Stimulated activated CD4-positive, alpha-beta T cell treated with anti-CD3 and anti-CD28 coated beads, Interleukin-15, amount 100 ng/mL, for 1 hour (primary cell): ENCODE results near the gene MXRA8.
"Not testable (repeated sequence)": the region's sequence is repeated elsewhere in the genome, so short reads cannot be mapped to it uniquely, and the experiment has no call there.

ENCODE experiments used
- DNase-seq, 2 donors: peaks; one replicate each; pipeline ENCODE4 v3.0.0-alpha.2; 2020; ENCODE audit warnings: low read depth in 1 of 2, low spot score in 1 of 2

The MXRA8 gene

GRCh38 chr1:1358433-1359271 lies at the start of gene MXRA8:
TSS of gene MXRA8 (minus strand) at chr1:1358555. CDS start at chr1:1358504, 51 bp downstream.
- DNase-seq = no peak

GRCh38 chr1:1407636-1408318 lies 49.4 kb upstream of the MXRA8 start:
- no peak for DNase-seq

- DNase-seq = peak; percentile 86 to 93
Measured at GRCh38 chr1:1406821-1407635, 48.7 kb upstream of the MXRA8 start, which contains the start of gene MRPL20. TSS of gene MRPL20 (minus strand) at chr1:1407293. CDS start at chr1:1407217, 76 bp downstream.

GRCh38 chr1:1406101-1406820 lies 47.9 kb upstream of the MXRA8 start:
- DNase-seq = no peak

GRCh38 chr1:1403653-1404052 lies 45.3 kb upstream of the MXRA8 start:
- DNase-seq = no peak

GRCh38 chr1:1402901-1403392 lies 44.6 kb upstream of the MXRA8 start:
- not testable (repeated sequence) for DNase-seq

GRCh38 chr1:1402072-1402900 lies 43.9 kb upstream of the MXRA8 start:
- DNase-seq = no peak

- no peak for DNase-seq
Measured at GRCh38 chr1:1401457-1402010, 43.2 kb upstream of the MXRA8 start.

GRCh38 chr1:1400576-1401456 lies 42.5 kb upstream of the MXRA8 start:
- DNase-seq = no peak

GRCh38 chr1:1399872-1400575 lies 41.7 kb upstream of the MXRA8 start:
- DNase-seq = no peak

- peak; percentile 99 for DNase-seq
Measured at GRCh38 chr1:1399187-1399871, 41.0 kb upstream of the MXRA8 start, which contains the start of gene CCNL2. TSS of gene CCNL2 (minus strand) at chr1:1399335. CDS start at chr1:1399306, 29 bp downstream.

- no peak for DNase-seq
Measured at GRCh38 chr1:1398677-1399186, 40.4 kb upstream of the MXRA8 start.

GRCh38 chr1:1397839-1398523 lies 39.6 kb upstream of the MXRA8 start:
- no peak for DNase-seq

GRCh38 chr1:1395166-1395565 lies 36.8 kb upstream of the MXRA8 start:
- DNase-seq = no peak

GRCh38 chr1:1394116-1394515 lies 35.8 kb upstream of the MXRA8 start:
- DNase-seq = no peak

GRCh38 chr1:1393428-1393827 lies 35.1 kb upstream of the MXRA8 start:
- DNase-seq = no peak
